Astrocyte (in vitro differentiated cells and primary cell): ENCODE data around the gene SLC12A4. TPM values are rescaled to one million over a fixed set of nuclear protein-coding genes. Genes with fewer than 3 reads are reported as not detected.
A peak's percentile ranks its signal among the peaks of the same experiment; 100 is the strongest.

Source experiments
- DNase-seq: peaks from one replicate; pipeline ENCODE4 v3.0.0-alpha.2; 2010; ENCODE audit warnings: low read depth
- FAIRE-seq: peaks from 2 replicates; lab custom pipeline; 2011; peaks lifted over from hg19 to GRCh38; lab: Jason Lieb, UNC
- H2AFZ ChIP-seq: 2 replicates; pipeline ENCODE4 v1.6.0; 2012; ENCODE audit warnings: low read depth, low read length, inconsistent platforms
- H3K27ac ChIP-seq: 2 replicates; pipeline ENCODE4 v1.5.1; 2011; ENCODE audit warnings: low read depth, low read length, inconsistent platforms
- H3K27me3 ChIP-seq: 2 replicates; pipeline ENCODE4 v1.6.0; 2011; ENCODE audit warnings: low read length, inconsistent platforms; ENCODE audit not compliant: insufficient read depth
- H3K36me3 ChIP-seq: 2 replicates; pipeline ENCODE4 v1.5.1; 2011; ENCODE audit warnings: low read length, inconsistent platforms; ENCODE audit not compliant: insufficient read depth
- H3K4me1 ChIP-seq: 2 replicates; pipeline ENCODE4 v1.5.1; 2011; ENCODE audit warnings: low read length, inconsistent platforms; ENCODE audit not compliant: insufficient read depth
- H3K4me2 ChIP-seq: 2 replicates; pipeline ENCODE4 v1.6.0; 2012; ENCODE audit warnings: low read length, inconsistent platforms
- H3K4me3 ChIP-seq: 2 replicates; pipeline ENCODE4 v1.5.1; 2011; ENCODE audit warnings: low read depth, mild to moderate bottlenecking, low read length, inconsistent platforms; ENCODE audit not compliant: insufficient read depth
- H3K79me2 ChIP-seq: 2 replicates; pipeline ENCODE4 v1.6.0; 2012; ENCODE audit warnings: mild to moderate bottlenecking, low read length, inconsistent platforms; ENCODE audit not compliant: insufficient read depth
- H3K9ac ChIP-seq: 2 replicates; pipeline ENCODE4 v1.6.0; 2012; ENCODE audit warnings: mild to moderate bottlenecking, low read length, inconsistent platforms
- H3K9me3 ChIP-seq: 2 replicates; pipeline ENCODE4 v1.5.1; 2012; ENCODE audit warnings: low read depth, mild to moderate bottlenecking, low read length, inconsistent platforms; ENCODE audit not compliant: insufficient read depth
- H4K20me1 ChIP-seq: 2 replicates; pipeline ENCODE4 v1.6.0; 2012; ENCODE audit warnings: low read length, inconsistent platforms; ENCODE audit not compliant: insufficient read depth
- H3K27ac Mint-ChIP-seq: one replicate; pipeline ENCODE4 v1.8.0; 2021; ENCODE audit warnings: mild to moderate bottlenecking, mixed read lengths; ENCODE audit not compliant: unreplicated experiment
- H3K27me3 Mint-ChIP-seq: one replicate; pipeline ENCODE4 v1.8.0; 2021; ENCODE audit warnings: low read depth, mixed read lengths; ENCODE audit not compliant: unreplicated experiment
- H3K36me3 Mint-ChIP-seq: one replicate; pipeline ENCODE4 v1.8.0; 2021; ENCODE audit warnings: low read depth, mixed read lengths; ENCODE audit not compliant: unreplicated experiment
- H3K4me1 Mint-ChIP-seq: one replicate; pipeline ENCODE4 v1.8.0; 2021; ENCODE audit warnings: low read depth, mixed read lengths; ENCODE audit not compliant: unreplicated experiment
- H3K4me3 Mint-ChIP-seq: one replicate; pipeline ENCODE4 v1.8.0; 2021; ENCODE audit warnings: mild to moderate bottlenecking, moderate library complexity, mixed read lengths; ENCODE audit not compliant: unreplicated experiment
- H3K9me3 Mint-ChIP-seq: one replicate; pipeline ENCODE4 v1.8.0; 2021; ENCODE audit warnings: mild to moderate bottlenecking, mixed read lengths; ENCODE audit not compliant: unreplicated experiment
- EZH2 ChIP-seq: IDR thresholded peaks from 2 replicates; pipeline ENCODE4 v1.6.1; 2012; ENCODE audit warnings: mild to moderate bottlenecking, low read length, inconsistent platforms; ENCODE audit not compliant: insufficient read depth
- total RNA-seq: library from RNA; stranded (reverse); gene quantifications from 2 replicates; pipeline ENCODE4 v1.2.1, GENCODE V29; 2021
- TF ChIP-seq, protein P1 (sequence below): IDR thresholded peaks from 2 replicates; pipeline ENCODE4 v1.5.1; 2011; ENCODE audit warnings: low read depth, mild to moderate bottlenecking, inconsistent platforms, low read length, moderate library complexity; ENCODE audit not compliant: insufficient read depth

The SLC12A4 gene
- total RNA-seq, 1 donor from 2014 or later, result 118 TPM

- Histone ChIP-seq H3K27me3 (no peaks in the 10 kb centered on the region), H3K79me2 (no peaks in the 10 kb centered on the region), H3K36me3 (peaks cover 3% of the 10 kb centered on the region), H3K9ac (no peak overlapping the region), H4K20me1 (peaks cover 41% of the 10 kb centered on the region), H3K9me3 (no peaks in the 10 kb centered on the region), H3K4me3 (no peak overlapping the region), H2AFZ (no peak overlapping the region), H3K4me2 (no peak overlapping the region), H3K4me1 (peaks cover 14% of the 10 kb centered on the region), H3K27ac (no peak overlapping the region)
- no peak overlapping the region for H3K27ac Mint-ChIP-seq
- no peaks in the 10 kb centered on the region for H3K27me3 Mint-ChIP-seq
- H3K36me3 Mint-ChIP-seq, result peaks cover 22% of the 10 kb centered on the region
- H3K9me3 Mint-ChIP-seq, result no peaks in the 10 kb centered on the region
- no peak overlapping the region for H3K4me3 Mint-ChIP-seq
- DNase-seq (no peak), FAIRE-seq (no peak)
- peaks cover 9% of the 10 kb centered on the region for H3K4me1 Mint-ChIP-seq
- TF ChIP-seq, protein P1, sequence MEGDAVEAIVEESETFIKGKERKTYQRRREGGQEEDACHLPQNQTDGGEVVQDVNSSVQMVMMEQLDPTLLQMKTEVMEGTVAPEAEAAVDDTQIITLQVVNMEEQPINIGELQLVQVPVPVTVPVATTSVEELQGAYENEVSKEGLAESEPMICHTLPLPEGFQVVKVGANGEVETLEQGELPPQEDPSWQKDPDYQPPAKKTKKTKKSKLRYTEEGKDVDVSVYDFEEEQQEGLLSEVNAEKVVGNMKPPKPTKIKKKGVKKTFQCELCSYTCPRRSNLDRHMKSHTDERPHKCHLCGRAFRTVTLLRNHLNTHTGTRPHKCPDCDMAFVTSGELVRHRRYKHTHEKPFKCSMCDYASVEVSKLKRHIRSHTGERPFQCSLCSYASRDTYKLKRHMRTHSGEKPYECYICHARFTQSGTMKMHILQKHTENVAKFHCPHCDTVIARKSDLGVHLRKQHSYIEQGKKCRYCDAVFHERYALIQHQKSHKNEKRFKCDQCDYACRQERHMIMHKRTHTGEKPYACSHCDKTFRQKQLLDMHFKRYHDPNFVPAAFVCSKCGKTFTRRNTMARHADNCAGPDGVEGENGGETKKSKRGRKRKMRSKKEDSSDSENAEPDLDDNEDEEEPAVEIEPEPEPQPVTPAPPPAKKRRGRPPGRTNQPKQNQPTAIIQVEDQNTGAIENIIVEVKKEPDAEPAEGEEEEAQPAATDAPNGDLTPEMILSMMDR, result no peak
- no peak for TF ChIP-seq EZH2
Observed at GRCh38 chr16:67930678-67931211, 37.7 kb downstream of the SLC12A4 start.

DNA sequence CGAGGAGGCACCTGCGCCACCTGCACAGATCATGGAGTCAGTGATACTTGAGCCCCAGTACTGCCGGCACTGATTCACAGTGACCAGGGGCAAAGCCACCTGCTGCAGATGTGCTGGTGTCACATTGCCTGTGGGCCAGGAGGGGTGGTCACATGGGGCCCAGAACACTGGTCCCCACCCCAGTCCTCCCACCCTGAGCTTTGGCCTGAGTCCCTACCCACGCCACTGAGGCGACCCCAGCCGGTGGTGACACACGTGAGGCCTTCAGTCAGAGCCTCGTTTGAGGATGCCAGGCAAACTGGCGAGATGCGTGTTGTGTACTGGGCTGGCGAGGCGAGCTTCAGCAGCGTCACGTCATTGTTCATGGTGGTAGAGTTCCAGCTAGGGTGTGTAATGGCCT, 38.2 kb downstream of the SLC12A4 start:
- no peak overlapping the region for H3K4me2 ChIP-seq
- no peak overlapping the region for H3K9ac ChIP-seq
- Mint-ChIP-seq H3K9me3 (no peaks in the 10 kb centered on the region), H3K4me1 (peaks cover 6% of the 10 kb centered on the region), H3K27ac (no peak overlapping the region), H3K4me3 (no peak overlapping the region), H3K36me3 (peaks cover 22% of the 10 kb centered on the region), H3K27me3 (no peaks in the 10 kb centered on the region)
- H4K20me1 ChIP-seq, result peaks cover 45% of the 10 kb centered on the region
- no peak for DNase-seq
- H3K27me3 ChIP-seq, result no peaks in the 10 kb centered on the region
- H2AFZ ChIP-seq, result no peak overlapping the region
- H3K4me3 ChIP-seq, result no peak overlapping the region
- no peak for TF ChIP-seq EZH2
- TF ChIP-seq, protein P1, result no peak
- no peaks in the 10 kb centered on the region for H3K9me3 ChIP-seq
- H3K27ac ChIP-seq, result no peak overlapping the region
- FAIRE-seq, result no peak
- peaks cover 3% of the 10 kb centered on the region for H3K79me2 ChIP-seq
- H3K4me1 ChIP-seq, result peaks cover 11% of the 10 kb centered on the region
- peaks cover 3% of the 10 kb centered on the region for H3K36me3 ChIP-seq

DNA sequence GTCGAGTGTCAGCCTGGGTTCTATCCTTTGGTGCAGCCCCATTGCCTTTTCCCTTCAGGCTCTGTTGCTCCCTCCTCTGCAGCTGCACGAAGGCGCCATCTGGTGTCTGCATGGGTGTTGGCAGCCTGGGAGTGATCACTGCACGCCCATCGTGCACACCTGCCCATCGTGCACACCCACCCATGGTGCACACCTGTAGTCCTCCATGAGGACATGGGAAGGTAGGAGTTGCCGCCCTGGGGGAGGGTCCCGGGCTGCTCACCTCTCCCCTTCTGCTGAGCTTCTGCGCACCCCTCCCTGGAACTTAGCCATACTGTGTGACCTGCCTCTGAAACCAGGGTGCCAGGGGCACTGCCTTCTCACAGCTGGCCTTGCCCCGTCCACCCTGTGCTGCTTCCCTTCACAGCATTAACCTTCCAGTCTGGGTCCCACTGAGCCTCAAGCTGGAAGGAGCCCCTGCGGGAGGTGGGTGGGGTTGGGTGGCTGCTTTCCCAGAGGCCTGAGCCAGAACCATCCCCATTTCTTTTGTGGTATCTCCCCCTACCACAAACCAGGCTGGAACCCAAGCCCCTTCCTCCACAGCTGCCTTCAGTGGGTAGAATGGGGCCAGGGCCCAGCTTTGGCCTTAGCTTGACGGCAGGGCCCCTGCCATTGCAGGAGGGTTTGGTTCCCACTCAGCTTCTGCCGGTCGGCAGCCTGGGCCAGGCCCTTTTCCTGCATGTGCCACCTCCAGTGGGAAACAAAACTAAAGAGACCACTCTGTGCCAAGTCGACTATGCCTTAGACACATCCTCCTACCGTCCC, 39.7 kb downstream of the SLC12A4 start:
- H3K27ac Mint-ChIP-seq, result no peak overlapping the region
- Histone ChIP-seq H3K27ac (no peak overlapping the region), H3K79me2 (peaks cover 3% of the 10 kb centered on the region), H3K4me3 (no peak overlapping the region), H3K4me2 (no peak overlapping the region), H2AFZ (no peak overlapping the region), H3K4me1 (no peaks in the 10 kb centered on the region), H3K27me3 (no peaks in the 10 kb centered on the region), H3K9ac (no peak overlapping the region), H3K9me3 (no peaks in the 10 kb centered on the region), H3K36me3 (peaks cover 3% of the 10 kb centered on the region), H4K20me1 (peaks cover 49% of the 10 kb centered on the region)
- H3K36me3 Mint-ChIP-seq, result peaks cover 20% of the 10 kb centered on the region
- H3K27me3 Mint-ChIP-seq, result no peaks in the 10 kb centered on the region
- FAIRE-seq (no peak), DNase-seq (no peak)
- H3K4me1 Mint-ChIP-seq, result no peaks in the 10 kb centered on the region
- TF ChIP-seq EZH2, result no peak
- TF ChIP-seq, protein P1, result peak; percentile 63
- no peak overlapping the region for H3K4me3 Mint-ChIP-seq
- H3K9me3 Mint-ChIP-seq, result no peaks in the 10 kb centered on the region
